Neuronal stem cell (in vitro differentiated cells): ENCODE data around the gene TTC28.

Experiments used
- DNase-seq: peaks from one replicate; pipeline ENCODE4 v3.0.0-alpha.2; 2013; ENCODE audit warnings: low spot score
- H2AFZ ChIP-seq: one replicate; pipeline ENCODE4 v1.6.1; 2013; ENCODE audit warnings: mild to moderate bottlenecking, low read length, inconsistent platforms
- H2AK5ac ChIP-seq: 2 replicates; pipeline ENCODE4 v1.6.1; 2013; ENCODE audit warnings: low read depth, mild to moderate bottlenecking, inconsistent platforms, low read length, moderate library complexity, mixed read lengths
- H2BK120ac ChIP-seq: 2 replicates; pipeline ENCODE4 v1.6.1; 2013; ENCODE audit warnings: low read depth, mild to moderate bottlenecking, inconsistent platforms, low read length, moderate library complexity, mixed read lengths
- H2BK12ac ChIP-seq: one replicate; pipeline ENCODE4 v1.6.1; 2013; ENCODE audit warnings: low read length, inconsistent platforms
- H2BK15ac ChIP-seq: 2 replicates; pipeline ENCODE4 v1.6.1; 2013; ENCODE audit warnings: mild to moderate bottlenecking, low read length, inconsistent platforms, mixed read lengths
- H2BK5ac ChIP-seq: one replicate; pipeline ENCODE4 v1.6.1; 2013; ENCODE audit warnings: inconsistent platforms, mild to moderate bottlenecking, low read length, moderate library complexity
- H3K14ac ChIP-seq: one replicate; pipeline ENCODE4 v1.6.1; 2013; ENCODE audit warnings: low read length, inconsistent platforms
- H3K18ac ChIP-seq: 2 replicates; pipeline ENCODE4 v1.6.1; 2013; ENCODE audit warnings: low read length, inconsistent platforms
- H3K23ac ChIP-seq: 2 replicates; pipeline ENCODE4 v1.6.1; 2013; ENCODE audit warnings: low read depth, mild to moderate bottlenecking, mixed read lengths, low read length, inconsistent platforms; ENCODE audit not compliant: poor library complexity
- H3K27ac ChIP-seq: replicated peaks from 3 replicates; pipeline ENCODE4 v1.5.1; 2013; ENCODE audit warnings: low read length, inconsistent platforms
- H3K27me3 ChIP-seq, 3 experiments: 2 replicates each; pipeline ENCODE4 v1.6.1; 2013; ENCODE audit warnings: low read length in 3 of 3, mild to moderate bottlenecking in 2 of 3, inconsistent platforms in 1 of 3, low read depth in 1 of 3, mixed read lengths in 1 of 3, moderate library complexity in 1 of 3; ENCODE audit not compliant: control insufficient read depth in 3 of 3, insufficient read depth in 3 of 3
- H3K36me3 ChIP-seq, 2 donors: replicated peaks in 1 of 2; 2 replicates each; pipeline ENCODE4 v1.6.1; 2013; ENCODE audit warnings: low read length in 2 of 2; ENCODE audit not compliant: control insufficient read depth in 2 of 2, insufficient read depth in 2 of 2
- H3K4ac ChIP-seq: 2 replicates; pipeline ENCODE4 v1.6.1; 2013; ENCODE audit warnings: inconsistent platforms, mild to moderate bottlenecking, low read length, moderate library complexity
- H3K4me1 ChIP-seq, 2 donors: 1 replicate in 1 of 2; 2 replicates in 1 of 2; pipeline ENCODE4 v1.6.1; 2013; ENCODE audit warnings: low read length in 2 of 2, low read depth in 1 of 2; ENCODE audit not compliant: control insufficient read depth in 2 of 2, insufficient read depth in 1 of 2
- H3K4me2 ChIP-seq: one replicate; pipeline ENCODE4 v1.6.1; 2013; ENCODE audit warnings: mild to moderate bottlenecking, low read length, inconsistent platforms; ENCODE audit not compliant: insufficient read depth, poor library complexity, severe bottlenecking
- H3K4me3 ChIP-seq, 2 donors: 2 replicates each; pipeline ENCODE4 v1.5.1; 2013; ENCODE audit warnings: low read length in 2 of 2, mild to moderate bottlenecking in 2 of 2, inconsistent platforms in 1 of 2, moderate library complexity in 1 of 2
- H3K79me1 ChIP-seq: one replicate; pipeline ENCODE4 v1.6.1; 2013; ENCODE audit warnings: low read depth, mild to moderate bottlenecking, inconsistent platforms, low read length, moderate library complexity
- H3K9ac ChIP-seq: one replicate; pipeline ENCODE4 v1.6.1; 2013; ENCODE audit warnings: mild to moderate bottlenecking, low read depth, low read length, inconsistent platforms; ENCODE audit not compliant: poor library complexity
- H3K9me3 ChIP-seq, 2 donors: replicated peaks in 1 of 2; 2 replicates each; pipeline versions ENCODE3 to v1.6.1; 2013; ENCODE audit warnings: low read length in 2 of 2, mild to moderate bottlenecking in 2 of 2, inconsistent platforms in 1 of 2, low read depth in 1 of 2, mixed read lengths in 1 of 2, moderate library complexity in 1 of 2; ENCODE audit not compliant: control insufficient read depth in 2 of 2, insufficient read depth in 1 of 2
- H4K8ac ChIP-seq: one replicate; pipeline ENCODE4 v1.6.1; 2013; ENCODE audit warnings: low read depth, mild to moderate bottlenecking, inconsistent platforms, low read length, moderate library complexity
- H4K91ac ChIP-seq: one replicate; pipeline ENCODE4 v1.6.1; 2013; ENCODE audit warnings: low read length, low read depth, mild to moderate bottlenecking, inconsistent platforms; ENCODE audit not compliant: poor library complexity
- WGBS, 2 donors: extraction: QIAGEN DNeasy Blood & Tissue Kit; methylation state at CpG; one replicate each; pipeline ENCODE4 v1.1.7; 2013; ENCODE audit warnings: missing lambda C conversion rate in 2 of 2, mixed read lengths in 1 of 2; ENCODE audit not compliant: insufficient read length in 2 of 2, insufficient replicate concordance in 1 of 2; ENCODE audit errors: extremely low coverage in 2 of 2; 5-methylcytosine and 5-hydroxymethylcytosine counted together

Gene TTC28

DNA sequence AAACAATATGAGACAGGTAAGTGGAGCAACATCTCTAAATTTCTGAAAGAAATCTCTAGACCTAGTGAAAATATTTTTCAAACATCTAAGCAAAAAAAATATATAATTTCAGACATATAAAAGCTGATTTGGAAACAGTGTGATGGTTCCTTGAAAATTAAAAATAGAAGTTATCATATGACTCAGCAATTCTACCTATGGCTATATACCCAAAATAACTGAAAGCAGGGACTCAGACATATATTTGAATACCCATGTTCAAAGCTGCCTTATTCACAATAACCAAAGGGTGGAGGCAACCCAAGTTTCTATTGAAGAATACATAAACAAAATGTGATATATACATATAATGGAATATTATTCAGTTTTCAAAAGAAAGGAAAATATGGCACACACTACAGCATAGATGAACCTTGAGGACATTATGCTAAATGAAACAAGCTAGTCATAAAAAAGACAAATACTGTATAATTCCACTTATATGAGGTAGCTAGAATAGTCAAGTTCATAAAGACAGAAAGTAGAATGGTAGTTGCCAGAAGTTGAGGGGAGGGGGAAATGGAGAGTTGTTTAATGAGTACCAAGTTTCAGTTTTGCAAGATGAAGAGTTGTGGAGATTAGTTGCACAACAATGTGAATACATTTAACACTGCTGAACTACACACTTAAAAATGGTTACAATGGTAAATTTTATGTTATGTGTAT is 300.4 kb downstream of the TTC28 start:
- Histone ChIP-seq H3K36me3 (no peaks in the 10 kb centered on the region), H3K18ac (no peak overlapping the region), H2BK5ac (no peak overlapping the region), H3K23ac (no peak overlapping the region), H3K4ac (no peak overlapping the region), H3K4me1 (no peaks in the 10 kb centered on the region), H2BK15ac (no peak overlapping the region), H2AK5ac (no peak overlapping the region), H2BK12ac (no peak overlapping the region), H3K4me2 (no peak overlapping the region), H2AFZ (no peak overlapping the region), H3K79me1 (no peaks in the 10 kb centered on the region), H3K9ac (no peak overlapping the region), H2BK120ac (no peak overlapping the region), H3K27ac (no peak overlapping the region), H3K9me3 (peaks cover 0 to 7% of the 10 kb centered on the region in 2 donors), H3K14ac (no peak overlapping the region), H4K91ac (no peak overlapping the region), H3K27me3 (no peaks in the 10 kb centered on the region), H3K4me3 (no peak overlapping the region), H4K8ac (no peak overlapping the region)
- DNase-seq = no peak

DNA sequence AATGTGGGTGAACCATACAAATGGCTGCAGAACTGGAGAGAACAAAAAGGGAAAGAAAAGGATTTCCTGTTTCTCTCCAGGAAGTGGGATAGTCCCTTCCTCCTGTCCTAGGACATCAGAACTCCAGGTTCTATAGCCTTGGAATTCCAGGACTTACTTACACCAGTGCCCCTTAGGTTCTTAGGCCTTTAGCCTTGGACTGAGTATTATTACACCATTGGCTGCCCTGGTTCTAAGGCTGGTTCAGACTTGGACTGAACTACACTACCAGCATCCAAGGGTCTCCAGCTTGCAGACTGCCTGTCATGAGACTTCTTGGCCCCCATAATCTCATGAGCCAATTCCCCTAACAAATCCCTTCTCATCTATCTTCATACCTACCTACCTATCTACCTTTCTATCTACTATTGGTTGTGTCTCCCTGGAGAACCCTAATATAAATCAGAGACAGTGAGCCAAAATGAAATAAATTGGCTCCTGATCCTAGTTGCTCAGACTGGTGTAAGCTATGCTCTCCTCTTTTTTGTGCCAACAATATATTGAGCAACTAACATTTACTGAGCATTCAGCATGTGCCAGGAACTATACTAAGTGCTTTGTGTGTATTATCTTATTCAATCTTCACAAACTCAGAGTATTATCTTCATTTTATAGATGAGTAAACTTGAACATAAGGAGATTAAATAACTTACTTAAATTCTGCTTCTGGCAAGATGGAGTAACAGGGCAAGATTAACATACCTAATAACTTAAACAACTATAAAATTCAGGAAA is 303.7 kb downstream of the TTC28 start:
- no peaks in the 10 kb centered on the region for H3K36me3 ChIP-seq
- no peaks in the 10 kb centered on the region for H3K27me3 ChIP-seq
- DNase-seq = no peak
- no peak overlapping the region for H3K4ac ChIP-seq
- no peak overlapping the region for H2BK12ac ChIP-seq
- H3K23ac ChIP-seq = no peak overlapping the region
- H3K4me2 ChIP-seq = no peak overlapping the region
- H4K91ac ChIP-seq = no peak overlapping the region
- no peak overlapping the region for H3K18ac ChIP-seq
- H3K14ac ChIP-seq = no peak overlapping the region
- H2BK15ac ChIP-seq = no peak overlapping the region
- H2BK120ac ChIP-seq = no peak overlapping the region
- no peak overlapping the region for H3K4me3 ChIP-seq
- no peak overlapping the region for H2AFZ ChIP-seq
- H3K4me1 ChIP-seq = no peaks in the 10 kb centered on the region
- no peak overlapping the region for H4K8ac ChIP-seq
- no peaks in the 10 kb centered on the region for H3K79me1 ChIP-seq
- no peak overlapping the region for H3K9ac ChIP-seq
- no peak overlapping the region for H3K27ac ChIP-seq
- H2BK5ac ChIP-seq = no peak overlapping the region
- H2AK5ac ChIP-seq = no peak overlapping the region
- H3K9me3 ChIP-seq = peaks cover 0 to 7% of the 10 kb centered on the region in 2 donors

GRCh38 chr22:28373831-28374230 is 305.8 kb downstream of the TTC28 start:
- H2AK5ac ChIP-seq = no peak overlapping the region
- H3K18ac ChIP-seq = no peak overlapping the region
- no peak overlapping the region for H3K14ac ChIP-seq
- H4K91ac ChIP-seq = no peak overlapping the region
- no peak overlapping the region for H2BK12ac ChIP-seq
- no peak overlapping the region for H2BK15ac ChIP-seq
- no peaks in the 10 kb centered on the region for H3K27me3 ChIP-seq
- H3K9ac ChIP-seq = no peak overlapping the region
- no peak overlapping the region for H4K8ac ChIP-seq
- DNase-seq = no peak
- H3K4me1 ChIP-seq = peaks cover 0 to 2% of the 10 kb centered on the region in 2 donors
- no peak overlapping the region for H3K27ac ChIP-seq
- H3K4ac ChIP-seq = no peak overlapping the region
- H3K9me3 ChIP-seq = peaks cover 0 to 6% of the 10 kb centered on the region in 2 donors
- H2AFZ ChIP-seq = no peak overlapping the region
- H3K23ac ChIP-seq = no peak overlapping the region
- H2BK120ac ChIP-seq = no peak overlapping the region
- no peak overlapping the region for H3K4me2 ChIP-seq
- H3K79me1 ChIP-seq = no peaks in the 10 kb centered on the region
- no peak overlapping the region for H3K4me3 ChIP-seq
- no peaks in the 10 kb centered on the region for H3K36me3 ChIP-seq
- no CpG with 5 or more reads among the region's 2 CpGs for WGBS, 2 donors
- no peak overlapping the region for H2BK5ac ChIP-seq

GRCh38 chr22:28369854-28370253 is 309.8 kb downstream of the TTC28 start:
- H3K4me2 ChIP-seq = no peak overlapping the region
- no peak for DNase-seq

More at GRCh38 chr22:28369854-28370253, 309.8 kb downstream of the TTC28 start:
- Histone ChIP-seq H2BK12ac (no peak overlapping the region), H2AK5ac (no peak overlapping the region), H3K23ac (no peak overlapping the region), H4K8ac (no peak overlapping the region), H3K27ac (no peak overlapping the region), H3K4me3 (no peak overlapping the region), H2BK120ac (no peak overlapping the region), H3K4me1 (peaks cover 0 to 2% of the 10 kb centered on the region in 2 donors), H3K14ac (no peak overlapping the region), H2BK5ac (no peak overlapping the region), H3K27me3 (no peaks in the 10 kb centered on the region), H4K91ac (no peak overlapping the region), H3K18ac (no peak overlapping the region), H2AFZ (no peak overlapping the region), H3K9ac (no peak overlapping the region), H3K79me1 (no peaks in the 10 kb centered on the region), H2BK15ac (no peak overlapping the region), H3K4ac (no peak overlapping the region), H3K9me3 (peaks cover 0 to 4% of the 10 kb centered on the region in 2 donors), H3K36me3 (no peaks in the 10 kb centered on the region)
- no CpG with 5 or more reads among the region's 2 CpGs for WGBS, 2 donors
